GM23338 (cell line): Measurements from ENCODE around the gene CLEC2D. TPM values are rescaled to one million over a fixed set of nuclear protein-coding genes. Genes with fewer than 3 reads are reported as not detected.
"Not testable (repeated sequence)": the region's sequence is repeated elsewhere in the genome, so short reads cannot be mapped to it uniquely, and the experiment has no call there.

ENCODE experiments used
- ATAC-seq: fragments of 200-7000 bp; cut with Tn5 transposase; 3 replicates; pipeline ENCODE4 v1.9.1; 2020
- DNase-seq: peaks from one replicate; pipeline ENCODE4 v3.0.0-alpha.2; 2015; ENCODE audit warnings: low spot score
- H2AFZ ChIP-seq: fragments of 200-600 bp; sonication (generic); 2 replicates; pipeline ENCODE4 v1.8.0; 2016; ENCODE audit warnings: antibody characterized with exemption, mild to moderate bottlenecking, moderate library complexity
- H3F3A ChIP-seq: fragments of 200-600 bp; sonication (generic); replicated peaks from 2 replicates; pipeline ENCODE4 v1.8.0; 2017; ENCODE audit warnings: antibody characterized with exemption, mixed run types, low read depth
- H3K27ac ChIP-seq: fragments of 200-600 bp; sonication (generic); 2 replicates; pipeline ENCODE4 v1.6.1; 2016; ENCODE audit warnings: low read depth
- H3K27me3 ChIP-seq: fragments of 200-600 bp; sonication (generic); 2 replicates; pipeline ENCODE4 v1.8.0; 2016; ENCODE audit warnings: mild to moderate bottlenecking, mixed run types, moderate library complexity; ENCODE audit not compliant: insufficient read depth
- H3K36me3 ChIP-seq: fragments of 200-600 bp; sonication (generic); 2 replicates; pipeline ENCODE4 v1.8.0; 2016; ENCODE audit warnings: mild to moderate bottlenecking; ENCODE audit not compliant: insufficient read depth
- H3K4me1 ChIP-seq: fragments of 200-600 bp; sonication (generic); 2 replicates; pipeline ENCODE4 v1.8.0; 2016; ENCODE audit warnings: mild to moderate bottlenecking, moderate library complexity; ENCODE audit not compliant: insufficient read depth
- H3K4me2 ChIP-seq: fragments of 200-600 bp; sonication (generic); 2 replicates; pipeline ENCODE4 v1.7.1; 2017; ENCODE audit warnings: mixed run types
- H3K4me3 ChIP-seq: fragments of 200-600 bp; sonication (generic); 2 replicates; pipeline ENCODE4 v1.6.1; 2016; ENCODE audit warnings: mixed run types
- H3K79me2 ChIP-seq: fragments of 200-600 bp; sonication (generic); replicated peaks from 2 replicates; pipeline ENCODE4 v1.8.0; 2017; ENCODE audit warnings: mild to moderate bottlenecking; ENCODE audit not compliant: insufficient read depth
- H3K9me2 ChIP-seq: fragments of 200-600 bp; sonication (generic); 2 replicates; pipeline ENCODE4 v1.8.0; 2017; ENCODE audit not compliant: insufficient read depth
- H4K20me1 ChIP-seq: fragments of 200-600 bp; sonication (generic); replicated peaks from 2 replicates; pipeline ENCODE4 v1.8.0; 2017; ENCODE audit warnings: mild to moderate bottlenecking; ENCODE audit not compliant: insufficient read depth
- H3K27ac Mint-ChIP-seq: 2 replicates; pipeline ENCODE4 v1.8.0; 2020; ENCODE audit warnings: inconsistent platforms, mild to moderate bottlenecking, moderate library complexity, mixed read lengths
- H3K27me3 Mint-ChIP-seq: 3 replicates; pipeline ENCODE4 v1.8.0; 2022; ENCODE audit warnings: low read depth, mild to moderate bottlenecking, moderate library complexity, mixed read lengths, inconsistent platforms; ENCODE audit not compliant: insufficient read depth, poor library complexity
- H3K36me3 Mint-ChIP-seq: 3 replicates; pipeline ENCODE4 v1.8.0; 2021; ENCODE audit warnings: low read depth, mild to moderate bottlenecking, inconsistent platforms, moderate library complexity, mixed read lengths
- H3K4me1 Mint-ChIP-seq: 3 replicates; pipeline ENCODE4 v1.8.0; 2020; ENCODE audit warnings: mild to moderate bottlenecking, inconsistent platforms, mixed read lengths
- H3K4me3 Mint-ChIP-seq: 3 replicates; pipeline ENCODE4 v1.8.0; 2021; ENCODE audit warnings: moderate library complexity, mild to moderate bottlenecking, inconsistent platforms, mixed read lengths
- H3K9me3 Mint-ChIP-seq: 3 replicates; pipeline ENCODE4 v1.8.0; 2020; ENCODE audit warnings: moderate library complexity, mild to moderate bottlenecking, inconsistent platforms, mixed read lengths
- CREB1 ChIP-seq: fragments of 250-450 bp; sonication (Bioruptor Pico); IDR thresholded peaks from 2 replicates; pipeline ENCODE4 v1.5.0; 2020; ENCODE audit warnings: low read depth, mild to moderate bottlenecking, moderate library complexity
- JUNB ChIP-seq: IDR thresholded peaks from one replicate; pipeline ENCODE4 v1.6.1; 2016; ENCODE audit warnings: antibody characterized with exemption; ENCODE audit not compliant: unreplicated experiment
- POLR2AphosphoS5 ChIP-seq: IDR thresholded peaks from 2 replicates; pipeline ENCODE4 v1.6.1; 2016; ENCODE audit warnings: antibody characterized with exemption, low read depth
- polyA plus RNA-seq: library from polyadenylated mRNA; unstranded; fragments of >200 nt; fragmentation: Nextera tagmentation; extraction: Ambion mirVana; gene quantifications from 2 replicates; pipeline ENCODE4 v1.2.1, GENCODE V29; 2016
- total RNA-seq: library from RNA; depleted of rRNA; stranded (reverse); fragments of >200 nt; shearing (Covaris generic); gene quantifications from 2 replicates; pipeline ENCODE4 v1.2.3, GENCODE V29; 2014
- TF ChIP-seq, protein P1 (sequence below), 2 experiments: fragments of 200-600 bp in 1 of 2; sonication (generic) in 1 of 2; conservative IDR thresholded peaks; 2 replicates each; pipeline versions ENCODE4 v1.5.1 to v1.6.1; 2016 to 2017; ENCODE audit warnings: antibody characterized with exemption in 2 of 2, low read depth in 2 of 2, mild to moderate bottlenecking in 2 of 2, moderate library complexity in 1 of 2

The CLEC2D gene
- total and polyA plus RNA-seq, 2 experiments from 2014 or later = 6.9 to 7.1 TPM

DNA sequence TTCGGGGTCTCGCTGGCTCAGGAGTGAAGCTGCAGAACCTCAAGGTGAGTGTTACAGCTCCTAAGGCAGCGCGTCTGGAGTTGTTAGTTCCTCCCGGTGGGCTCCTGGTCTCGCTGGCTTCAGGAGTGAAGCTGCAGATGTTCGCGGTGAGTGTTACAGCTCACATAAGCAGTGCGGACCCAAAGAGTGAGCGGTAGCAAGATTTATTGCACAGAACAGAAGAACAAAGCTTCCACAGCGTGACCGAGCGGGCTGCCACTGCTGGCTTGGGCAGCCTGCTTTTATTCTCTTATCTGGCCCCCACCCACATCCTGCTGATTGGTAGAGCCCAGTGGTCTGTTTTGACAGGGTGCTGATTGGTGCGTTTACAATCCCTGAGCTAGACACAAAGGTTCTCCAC, 69.4 kb downstream of the CLEC2D start:
- not testable (repeated sequence) for H4K20me1 ChIP-seq, H2AFZ ChIP-seq, H3K9me2 ChIP-seq, H3K4me1 Mint-ChIP-seq, H3K4me1 ChIP-seq, H3F3A ChIP-seq, H3K27me3 ChIP-seq, H3K36me3 ChIP-seq, H3K27me3 Mint-ChIP-seq, H3K4me2 ChIP-seq, DNase-seq, H3K9me3 Mint-ChIP-seq, H3K27ac Mint-ChIP-seq, H3K27ac ChIP-seq, H3K36me3 Mint-ChIP-seq, H3K79me2 ChIP-seq, ATAC-seq
- H3K4me3 Mint-ChIP-seq = peak overlapping the region; percentile 33; the same call in 1 of the 3 replicates
- peak overlapping the region; percentile 48; the same call in 1 of the 2 replicates for H3K4me3 ChIP-seq

DNA sequence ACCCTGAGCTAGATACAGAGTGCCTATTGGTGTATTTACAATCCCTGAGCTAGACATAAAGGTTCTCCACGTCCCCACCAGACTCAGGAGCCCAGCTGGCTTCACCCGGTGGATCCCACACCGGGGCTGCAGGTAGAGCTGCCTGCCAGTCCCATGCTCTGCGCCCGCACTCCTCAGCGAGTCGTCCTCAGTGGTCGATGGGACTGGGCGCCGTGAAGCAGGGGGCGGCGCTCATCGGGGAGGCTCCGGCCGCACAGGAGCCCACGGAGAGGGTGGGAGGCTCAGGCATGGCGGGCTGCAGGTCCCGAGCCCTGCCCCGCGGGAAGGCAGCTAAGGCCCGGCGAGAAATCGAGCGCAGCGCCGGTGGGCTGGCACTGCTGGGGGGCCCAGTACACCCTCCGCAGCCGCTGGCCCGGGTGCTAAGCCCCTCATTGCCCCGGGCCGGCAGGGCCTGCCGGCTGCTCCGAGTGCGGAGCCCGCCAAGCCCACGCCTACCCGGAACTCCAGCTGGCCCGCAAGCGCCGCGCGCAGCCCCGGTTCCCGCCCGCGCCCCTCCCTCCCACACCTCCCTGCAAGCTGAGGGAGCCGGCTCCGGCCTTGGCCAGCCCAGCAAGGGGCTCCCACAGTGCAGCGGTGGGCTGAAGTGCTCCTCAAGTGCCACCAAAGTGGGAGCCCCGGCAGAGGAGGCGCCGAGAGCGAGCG, 70.0 kb downstream of the CLEC2D start:
- H3K27ac ChIP-seq, H3K4me1 Mint-ChIP-seq, H3K36me3 ChIP-seq, H3K27ac Mint-ChIP-seq, H3K79me2 ChIP-seq, H4K20me1 ChIP-seq, H3F3A ChIP-seq, H3K9me3 Mint-ChIP-seq, H3K9me2 ChIP-seq, H3K27me3 ChIP-seq, H3K4me1 ChIP-seq, H3K36me3 Mint-ChIP-seq, H3K27me3 Mint-ChIP-seq: not testable (repeated sequence)
- Histone ChIP-seq H3K4me3 (peak overlapping the region; percentile 48), H3K4me2 (peak overlapping the region; percentile 71), H2AFZ (peak overlapping the region; percentile 99)
- peak; percentile 81 for ATAC-seq
- peak overlapping the region; percentile 40; the same call in 1 of the 3 replicates for H3K4me3 Mint-ChIP-seq
- peak; percentile 25 for DNase-seq

DNA sequence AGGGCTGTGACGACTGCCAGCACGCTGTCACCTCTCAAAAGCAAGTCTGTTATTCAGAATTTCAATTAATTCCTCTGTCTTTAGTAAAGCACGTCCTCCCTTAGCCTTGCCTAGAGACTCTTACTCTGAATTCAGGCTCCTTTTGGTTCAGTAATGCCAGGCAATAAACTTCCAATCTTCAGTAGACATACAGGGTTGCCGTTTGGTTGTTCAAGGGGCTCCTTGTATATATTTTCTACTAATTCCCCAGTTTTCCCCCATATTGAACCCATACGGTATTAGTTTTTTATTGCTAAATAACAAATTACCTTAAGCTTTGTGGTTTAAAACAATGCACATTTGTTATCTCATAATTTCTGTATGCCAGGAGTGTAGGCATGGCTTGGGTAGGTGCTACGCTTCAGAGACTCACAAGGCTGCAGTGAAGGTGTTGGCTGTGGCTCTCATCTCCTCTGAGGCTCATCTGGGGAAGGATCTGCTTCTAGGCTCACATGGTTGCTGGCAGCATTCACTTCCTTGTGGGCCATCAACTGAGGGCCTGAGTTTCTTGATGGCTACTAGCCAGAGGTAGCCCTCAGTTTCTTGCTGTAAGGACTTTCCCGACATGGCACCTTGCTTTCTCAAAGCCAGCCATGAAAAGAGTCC, 70.7 kb downstream of the CLEC2D start:
- peak overlapping the region; percentile 48 for H3K4me3 ChIP-seq
- TF ChIP-seq CREB1 (CRISPR knock-in tag) = no peak
- TF ChIP-seq JUNB = no peak
- TF ChIP-seq POLR2AphosphoS5 = no peak
- TF ChIP-seq, protein P1, sequence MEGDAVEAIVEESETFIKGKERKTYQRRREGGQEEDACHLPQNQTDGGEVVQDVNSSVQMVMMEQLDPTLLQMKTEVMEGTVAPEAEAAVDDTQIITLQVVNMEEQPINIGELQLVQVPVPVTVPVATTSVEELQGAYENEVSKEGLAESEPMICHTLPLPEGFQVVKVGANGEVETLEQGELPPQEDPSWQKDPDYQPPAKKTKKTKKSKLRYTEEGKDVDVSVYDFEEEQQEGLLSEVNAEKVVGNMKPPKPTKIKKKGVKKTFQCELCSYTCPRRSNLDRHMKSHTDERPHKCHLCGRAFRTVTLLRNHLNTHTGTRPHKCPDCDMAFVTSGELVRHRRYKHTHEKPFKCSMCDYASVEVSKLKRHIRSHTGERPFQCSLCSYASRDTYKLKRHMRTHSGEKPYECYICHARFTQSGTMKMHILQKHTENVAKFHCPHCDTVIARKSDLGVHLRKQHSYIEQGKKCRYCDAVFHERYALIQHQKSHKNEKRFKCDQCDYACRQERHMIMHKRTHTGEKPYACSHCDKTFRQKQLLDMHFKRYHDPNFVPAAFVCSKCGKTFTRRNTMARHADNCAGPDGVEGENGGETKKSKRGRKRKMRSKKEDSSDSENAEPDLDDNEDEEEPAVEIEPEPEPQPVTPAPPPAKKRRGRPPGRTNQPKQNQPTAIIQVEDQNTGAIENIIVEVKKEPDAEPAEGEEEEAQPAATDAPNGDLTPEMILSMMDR (conservative IDR thresholded peaks at IDR 0.05; ENCODE audit: low read depth in 2 of 2) = no peak

More for the DNA sequence above, 70.7 kb downstream of the CLEC2D start:
- Mint-ChIP-seq H3K9me3 (no peaks in the 10 kb centered on the region), H3K27me3 (peaks cover 2% of the 10 kb centered on the region), H3K4me3 (peak overlapping the region; percentile 40; the same call in 2 of the 3 replicates), H3K4me1 (peaks cover 8% of the 10 kb centered on the region; the same call in 2 of the 3 replicates), H3K36me3 (no peaks in the 10 kb centered on the region), H3K27ac (no peak overlapping the region)
- Histone ChIP-seq H3K4me2 (peak overlapping the region; percentile 71), H4K20me1 (no peaks in the 10 kb centered on the region), H2AFZ (peak overlapping the region; percentile 99), H3K36me3 (no peaks in the 10 kb centered on the region), H3K9me2 (peaks cover 5% of the 10 kb centered on the region; the same call in 1 of the 2 replicates), H3K79me2 (no peaks in the 10 kb centered on the region), H3K27ac (no peak overlapping the region), H3K4me1 (peaks cover 7% of the 10 kb centered on the region), H3K27me3 (no peaks in the 10 kb centered on the region), H3F3A (no peaks in the 10 kb centered on the region)
- DNase-seq (no peak), ATAC-seq (peak; percentile 30; the same call in 2 of the 3 replicates)
